ENCODE measurements around the gene STOX1. TPM values are rescaled to one million over a fixed set of nuclear protein-coding genes. Genes with fewer than 3 reads are reported as not detected.

Gene STOX1
- total RNA-seq, 1 experiment from 2014 or later = 5.9 TPM

GRCh38 chr10:68848281-68848680 lies 20.9 kb downstream of the STOX1 start:
- Histone ChIP-seq H3K27ac (ENCODE audit: low read depth, low read length) (no peak overlapping the region), H3K9me3 (ENCODE audit: control insufficient read depth in 1 of 2, insufficient read depth in 1 of 2, low read depth in 1 of 2, low read length in 2 of 2) (no peaks in the 10 kb centered on the region; a peak in 1 of 4 replicates), H3K9ac (ENCODE audit: low read length) (no peak overlapping the region), H3K4me2 (ENCODE audit: low read length) (no peak overlapping the region), H3K4me3 (replicated peaks in 1 of 2; ENCODE audit: low read depth in 1 of 2, low read length in 2 of 2) (no peak overlapping the region), H3K9me2 (ENCODE audit: insufficient read depth) (no peaks in the 10 kb centered on the region), H3K79me2 (ENCODE audit: insufficient read depth, low read length) (no peaks in the 10 kb centered on the region), H3K27me3 (ENCODE audit: insufficient read depth, low read length) (no peaks in the 10 kb centered on the region), H3K4me1 (ENCODE audit: control insufficient read depth in 1 of 2, insufficient read depth in 2 of 2, low read length in 2 of 2) (no peaks in the 10 kb centered on the region), H2AFZ (ENCODE audit: low read depth, low read length, poor library complexity, severe bottlenecking) (no peak overlapping the region), H4K20me1 (ENCODE audit: insufficient read depth) (no peaks in the 10 kb centered on the region), H3K36me3 (ENCODE audit: control insufficient read depth in 1 of 2, insufficient read depth in 2 of 2, low read length in 2 of 2) (no peaks in the 10 kb centered on the region)
- intact Hi-C loops (cut with micrococcal nuclease) = no loop called here
- ChIA-PET POLR2A (no interaction called here), CTCF (no interaction called here), RAD21 (ENCODE audit: low non-redundant PET in 1 of 2, low total read pairs in 2 of 2, uncharacterized antibody in 2 of 2, unreplicated experiment in 2 of 2) (no interaction called here)
- DNase-seq (ENCODE audit: low read depth, low spot score) (no peak), ATAC-seq (no peak)
- no peak for TF ChIP-seq ZFX (IDR thresholded peaks at IDR 0.05)
- TF ChIP-seq YY1 (IDR thresholded peaks at IDR 0.05; ENCODE audit: extremely low read depth, insufficient replicate concordance, low read depth, low read length) = no peak
- no peak for TF ChIP-seq ATF3 (IDR thresholded peaks at IDR 0.05)
- TF ChIP-seq SIN3A (IDR thresholded peaks at IDR 0.05; ENCODE audit: low read depth) = no peak
- no peak for TF ChIP-seq POLR2AphosphoS5 (IDR thresholded peaks at IDR 0.05; ENCODE audit: low read depth, low read length)
- TF ChIP-seq CEBPB (IDR thresholded peaks at IDR 0.05; ENCODE audit: low read depth) = no peak
- no peak for TF ChIP-seq JUND (IDR thresholded peaks at IDR 0.05)
- TF ChIP-seq EGR1 (IDR thresholded peaks at IDR 0.05; ENCODE audit: low read depth) = no peak
- no peak for TF ChIP-seq FOSL1 (IDR thresholded peaks at IDR 0.05; ENCODE audit: low read depth)
- TF ChIP-seq ELF1 (IDR thresholded peaks at IDR 0.05; ENCODE audit: borderline replicate concordance, low read depth) = no peak
- TF ChIP-seq, protein P1, sequence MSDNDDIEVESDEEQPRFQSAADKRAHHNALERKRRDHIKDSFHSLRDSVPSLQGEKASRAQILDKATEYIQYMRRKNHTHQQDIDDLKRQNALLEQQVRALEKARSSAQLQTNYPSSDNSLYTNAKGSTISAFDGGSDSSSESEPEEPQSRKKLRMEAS (IDR thresholded peaks at IDR 0.05) = no peak
- TF ChIP-seq POLR2A (IDR thresholded peaks at IDR 0.05; ENCODE audit: borderline replicate concordance, extremely low read depth, insufficient read depth, insufficient read length) = no peak
- no TSS peak for BruUV-seq (replicated peaks)

GRCh38 chr10:68848806-68849205 lies 21.5 kb downstream of the STOX1 start:
- H3K36me3 ChIP-seq (ENCODE audit: control insufficient read depth in 1 of 2, insufficient read depth in 2 of 2, low read length in 2 of 2) = no peaks in the 10 kb centered on the region
- DNase-seq (ENCODE audit: low read depth, low spot score) = no peak
- no peaks in the 10 kb centered on the region for H3K4me1 ChIP-seq (ENCODE audit: control insufficient read depth in 1 of 2, insufficient read depth in 2 of 2, low read length in 2 of 2)
- H3K27me3 ChIP-seq (ENCODE audit: insufficient read depth, low read length) = no peaks in the 10 kb centered on the region
- H3K4me3 ChIP-seq (replicated peaks in 1 of 2; ENCODE audit: low read depth in 1 of 2, low read length in 2 of 2) = no peak overlapping the region
- CTCF ChIA-PET = no interaction called here
- intact Hi-C loops (cut with micrococcal nuclease) = no loop called here
- no peak overlapping the region for H3K9ac ChIP-seq (ENCODE audit: low read length)
- no peak overlapping the region for H2AFZ ChIP-seq (ENCODE audit: low read depth, low read length, poor library complexity, severe bottlenecking)
- no peak for ATAC-seq
- no peak overlapping the region for H3K27ac ChIP-seq (ENCODE audit: low read depth, low read length)
- no TSS peak for BruUV-seq (replicated peaks)
- H3K4me2 ChIP-seq (ENCODE audit: low read length) = no peak overlapping the region
- RAD21 ChIA-PET (ENCODE audit: low non-redundant PET in 1 of 2, low total read pairs in 2 of 2, uncharacterized antibody in 2 of 2, unreplicated experiment in 2 of 2) = no interaction called here
- no peaks in the 10 kb centered on the region for H3K9me2 ChIP-seq (ENCODE audit: insufficient read depth)
- no peaks in the 10 kb centered on the region; a peak in 1 of 4 replicates for H3K9me3 ChIP-seq (ENCODE audit: control insufficient read depth in 1 of 2, insufficient read depth in 1 of 2, low read depth in 1 of 2, low read length in 2 of 2)
- H4K20me1 ChIP-seq (ENCODE audit: insufficient read depth) = no peaks in the 10 kb centered on the region
- TF ChIP-seq ATF3 (IDR thresholded peaks at IDR 0.05) = no peak
- TF ChIP-seq SIN3A (IDR thresholded peaks at IDR 0.05; ENCODE audit: low read depth) = no peak
- TF ChIP-seq TCF7L2 (IDR thresholded peaks at IDR 0.05; ENCODE audit: borderline replicate concordance, extremely low read depth, insufficient read depth, insufficient read length) = no peak
- no peak for TF ChIP-seq SP1 (IDR thresholded peaks at IDR 0.05; ENCODE audit: low read depth)
- no peak for TF ChIP-seq JUND (IDR thresholded peaks at IDR 0.05)
- TF ChIP-seq POLR2AphosphoS5 (IDR thresholded peaks at IDR 0.05; ENCODE audit: low read depth, low read length) = no peak
- TF ChIP-seq RAD21 (IDR thresholded peaks at IDR 0.05; ENCODE audit: low read depth) = no peak
- TF ChIP-seq, protein P2, sequence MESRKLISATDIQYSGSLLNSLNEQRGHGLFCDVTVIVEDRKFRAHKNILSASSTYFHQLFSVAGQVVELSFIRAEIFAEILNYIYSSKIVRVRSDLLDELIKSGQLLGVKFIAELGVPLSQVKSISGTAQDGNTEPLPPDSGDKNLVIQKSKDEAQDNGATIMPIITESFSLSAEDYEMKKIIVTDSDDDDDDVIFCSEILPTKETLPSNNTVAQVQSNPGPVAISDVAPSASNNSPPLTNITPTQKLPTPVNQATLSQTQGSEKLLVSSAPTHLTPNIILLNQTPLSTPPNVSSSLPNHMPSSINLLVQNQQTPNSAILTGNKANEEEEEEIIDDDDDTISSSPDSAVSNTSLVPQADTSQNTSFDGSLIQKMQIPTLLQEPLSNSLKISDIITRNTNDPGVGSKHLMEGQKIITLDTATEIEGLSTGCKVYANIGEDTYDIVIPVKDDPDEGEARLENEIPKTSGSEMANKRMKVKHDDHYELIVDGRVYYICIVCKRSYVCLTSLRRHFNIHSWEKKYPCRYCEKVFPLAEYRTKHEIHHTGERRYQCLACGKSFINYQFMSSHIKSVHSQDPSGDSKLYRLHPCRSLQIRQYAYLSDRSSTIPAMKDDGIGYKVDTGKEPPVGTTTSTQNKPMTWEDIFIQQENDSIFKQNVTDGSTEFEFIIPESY (IDR thresholded peaks at IDR 0.05; ENCODE audit: extremely low read depth, insufficient replicate concordance, low read length) = no peak
- TF ChIP-seq YY1 (IDR thresholded peaks at IDR 0.05; ENCODE audit: extremely low read depth, insufficient replicate concordance, low read depth, low read length) = no peak
- no peak for TF ChIP-seq ZFX (IDR thresholded peaks at IDR 0.05)
- TF ChIP-seq, protein P3, sequence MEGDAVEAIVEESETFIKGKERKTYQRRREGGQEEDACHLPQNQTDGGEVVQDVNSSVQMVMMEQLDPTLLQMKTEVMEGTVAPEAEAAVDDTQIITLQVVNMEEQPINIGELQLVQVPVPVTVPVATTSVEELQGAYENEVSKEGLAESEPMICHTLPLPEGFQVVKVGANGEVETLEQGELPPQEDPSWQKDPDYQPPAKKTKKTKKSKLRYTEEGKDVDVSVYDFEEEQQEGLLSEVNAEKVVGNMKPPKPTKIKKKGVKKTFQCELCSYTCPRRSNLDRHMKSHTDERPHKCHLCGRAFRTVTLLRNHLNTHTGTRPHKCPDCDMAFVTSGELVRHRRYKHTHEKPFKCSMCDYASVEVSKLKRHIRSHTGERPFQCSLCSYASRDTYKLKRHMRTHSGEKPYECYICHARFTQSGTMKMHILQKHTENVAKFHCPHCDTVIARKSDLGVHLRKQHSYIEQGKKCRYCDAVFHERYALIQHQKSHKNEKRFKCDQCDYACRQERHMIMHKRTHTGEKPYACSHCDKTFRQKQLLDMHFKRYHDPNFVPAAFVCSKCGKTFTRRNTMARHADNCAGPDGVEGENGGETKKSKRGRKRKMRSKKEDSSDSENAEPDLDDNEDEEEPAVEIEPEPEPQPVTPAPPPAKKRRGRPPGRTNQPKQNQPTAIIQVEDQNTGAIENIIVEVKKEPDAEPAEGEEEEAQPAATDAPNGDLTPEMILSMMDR (IDR thresholded peaks at IDR 0.05 in 2 of 3, conservative IDR thresholded peaks at IDR 0.05 in 1 of 3; ENCODE audit: borderline replicate concordance in 1 of 3, insufficient read depth in 1 of 3, low read depth in 2 of 3, low read length in 2 of 3) = no peak
- no peaks in the 10 kb centered on the region for H3K79me2 ChIP-seq (ENCODE audit: insufficient read depth, low read length)
- POLR2A ChIA-PET = no interaction called here

All from HCT116 (cell line).